ENCODE results near the gene TPM3.

DNA sequence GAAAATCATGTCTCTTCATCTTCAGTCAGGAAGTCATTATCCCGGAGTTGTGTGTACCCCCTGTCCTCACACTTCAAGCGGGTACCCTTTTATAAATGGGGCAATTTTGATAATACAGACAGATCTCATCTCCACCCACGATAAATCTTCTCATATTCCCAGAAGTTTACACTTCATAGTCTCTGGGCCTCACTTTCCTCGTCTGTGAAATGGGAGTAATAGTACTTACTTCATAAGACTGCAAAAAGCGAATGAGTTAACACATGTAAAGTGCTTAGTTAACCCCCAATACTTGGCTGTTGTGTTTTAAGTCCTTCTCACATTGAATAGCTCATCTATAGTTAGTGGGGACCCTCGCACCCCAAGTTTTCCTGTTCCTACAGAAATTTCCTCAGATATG is 37.8 kb downstream of the TPM3 start:
- TF ChIP-seq, protein P1, sequence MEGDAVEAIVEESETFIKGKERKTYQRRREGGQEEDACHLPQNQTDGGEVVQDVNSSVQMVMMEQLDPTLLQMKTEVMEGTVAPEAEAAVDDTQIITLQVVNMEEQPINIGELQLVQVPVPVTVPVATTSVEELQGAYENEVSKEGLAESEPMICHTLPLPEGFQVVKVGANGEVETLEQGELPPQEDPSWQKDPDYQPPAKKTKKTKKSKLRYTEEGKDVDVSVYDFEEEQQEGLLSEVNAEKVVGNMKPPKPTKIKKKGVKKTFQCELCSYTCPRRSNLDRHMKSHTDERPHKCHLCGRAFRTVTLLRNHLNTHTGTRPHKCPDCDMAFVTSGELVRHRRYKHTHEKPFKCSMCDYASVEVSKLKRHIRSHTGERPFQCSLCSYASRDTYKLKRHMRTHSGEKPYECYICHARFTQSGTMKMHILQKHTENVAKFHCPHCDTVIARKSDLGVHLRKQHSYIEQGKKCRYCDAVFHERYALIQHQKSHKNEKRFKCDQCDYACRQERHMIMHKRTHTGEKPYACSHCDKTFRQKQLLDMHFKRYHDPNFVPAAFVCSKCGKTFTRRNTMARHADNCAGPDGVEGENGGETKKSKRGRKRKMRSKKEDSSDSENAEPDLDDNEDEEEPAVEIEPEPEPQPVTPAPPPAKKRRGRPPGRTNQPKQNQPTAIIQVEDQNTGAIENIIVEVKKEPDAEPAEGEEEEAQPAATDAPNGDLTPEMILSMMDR (IDR thresholded peaks at IDR 0.05) = no peak
- TF ChIP-seq POLR2A (IDR thresholded peaks at IDR 0.05) = no peak
- TF ChIP-seq EP300 (IDR thresholded peaks at IDR 0.05) = no peak
- no peak for TF ChIP-seq POLR2AphosphoS5 (IDR thresholded peaks at IDR 0.05)
